Gastrocnemius medialis (tissue), 4 donors: ENCODE results near the gene XYLT1. TPM values are rescaled to one million over a fixed set of nuclear protein-coding genes. Genes with fewer than 3 reads are reported as not detected.

Experiments
- ATAC-seq, 2 donors: fragments of 150-250 bp; one replicate each; pipeline ENCODE4 v1.9.1; 2016
- DNase-seq, 2 donors: peaks; one replicate each; pipeline ENCODE4 v3.0.0-alpha.2; 2019
- H3K27ac ChIP-seq, 4 donors: fragments of 200-600 bp; sonication (generic); 1 replicate in 1 of 4; 2 replicates in 3 of 4; pipeline ENCODE4 v1.5.1; 2016 to 2018; ENCODE audit warnings: mild to moderate bottlenecking in 2 of 4, moderate library complexity in 1 of 4
- H3K27me3 ChIP-seq, 3 donors: fragments of 200-600 bp; sonication (generic) in 2 of 3; 1 replicate in 1 of 3; 2 replicates in 2 of 3; pipeline versions ENCODE4 v1.5.1 to v1.6.0; 2016 to 2019; ENCODE audit warnings: mild to moderate bottlenecking in 1 of 3, moderate library complexity in 1 of 3
- H3K36me3 ChIP-seq, 2 donors: fragments of 200-600 bp; sonication (generic) in 1 of 2; one replicate each; pipeline ENCODE4 v1.5.1; 2017 to 2018
- H3K4me1 ChIP-seq, 2 donors: fragments of 200-600 bp; sonication (generic) in 1 of 2; one replicate each; pipeline ENCODE4 v1.5.1; 2016 to 2017; ENCODE audit warnings: mild to moderate bottlenecking in 2 of 2
- H3K4me3 ChIP-seq, 4 donors: fragments of 200-600 bp; sonication (generic) in 3 of 4; 1 replicate in 1 of 4; 2 replicates in 3 of 4; pipeline ENCODE4 v1.5.1; 2016 to 2019; ENCODE audit warnings: mild to moderate bottlenecking in 2 of 4
- H3K9me3 ChIP-seq, 3 donors: fragments of 200-600 bp; sonication (generic) in 2 of 3; 1 replicate in 1 of 3; 2 replicates in 2 of 3; pipeline ENCODE4 v1.5.1; 2016 to 2019
- POLR2A ChIP-seq, 2 donors: fragments of 450-650 bp; IDR thresholded peaks; one replicate each; pipeline ENCODE4 v1.6.1; 2017; ENCODE audit warnings: antibody characterized with exemption in 2 of 2, mild to moderate bottlenecking in 2 of 2, moderate library complexity in 2 of 2
- in situ Hi-C, 4 donors: fragments of 200-750 bp; cut with MboI; loops; one replicate each; pipeline versions ENCODE4 v1.15.0 to v1.8.0; 2017; ENCODE audit warnings: low sequenced_read_pairs in 4 of 4
- intact Hi-C: fragments of 100-400 bp; cut with DNase I; formaldehyde crosslinking; loops from one replicate; pipeline ENCODE4 v1.15.1; 2023; ENCODE audit warnings: low total_unique reads
- total RNA-seq, 4 donors: library from RNA; depleted of rRNA; stranded (reverse); fragments of >200 nt; gene quantifications; one replicate each; pipeline versions ENCODE4 v1.1.0 to v1.2.3, GENCODE V29; 2016
- TF ChIP-seq, protein P1 (sequence below), 5 experiments: fragments of 450-650 bp in 3 of 5; fragments of 200-600 bp in 2 of 5; sonication (generic) in 2 of 5; IDR thresholded peaks in 4 of 5; conservative IDR thresholded peaks in 1 of 5; 1 replicate in 4 of 5; 2 replicates in 1 of 5; pipeline ENCODE4 v1.5.1; 2016 to 2019; ENCODE audit warnings: antibody characterized with exemption in 5 of 5, mild to moderate bottlenecking in 3 of 5, moderate library complexity in 3 of 5

Gene XYLT1
- total RNA-seq, 4 donors from 2014 or later, result 0.87 to 7.9 (median 1.4) TPM

DNA sequence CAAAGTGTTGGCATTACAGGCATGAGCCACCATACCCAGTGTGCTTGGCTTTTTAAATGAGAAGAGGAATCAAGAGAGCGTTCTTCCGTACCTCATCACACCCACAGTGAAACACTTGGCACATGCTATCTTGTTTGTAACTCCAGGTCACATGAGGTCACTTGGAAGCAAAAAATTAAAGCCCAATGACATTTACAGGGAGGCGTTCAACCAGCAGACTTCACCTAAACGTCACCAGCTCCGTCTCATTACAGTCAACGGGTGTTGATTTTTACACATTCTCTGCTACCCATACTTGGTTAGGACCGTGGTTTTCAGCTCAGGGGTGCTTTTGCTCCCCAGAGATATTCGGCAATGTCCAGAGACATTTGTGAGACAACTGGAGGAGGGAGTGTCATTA is 127.0 kb downstream of the XYLT1 start:
- Histone ChIP-seq H3K4me3 (no peak overlapping the region), H3K27me3 (no peaks in the 10 kb centered on the region), H3K9me3 (no peaks in the 10 kb centered on the region), H3K36me3 (no peaks in the 10 kb centered on the region), H3K4me1 (peaks cover 14 to 16% of the 10 kb centered on the region in 2 donors), H3K27ac (no peak overlapping the region)
- DNase-seq (no peak), ATAC-seq (peak in 1 of 2 donors; percentile 37)
- in situ Hi-C loops (no loop called here), intact Hi-C loops (loop anchor here (5.0 kb wide), 1 partner anchor 76 kb away; no protein-coding TSS in a partner anchor)
- TF ChIP-seq, protein P1, sequence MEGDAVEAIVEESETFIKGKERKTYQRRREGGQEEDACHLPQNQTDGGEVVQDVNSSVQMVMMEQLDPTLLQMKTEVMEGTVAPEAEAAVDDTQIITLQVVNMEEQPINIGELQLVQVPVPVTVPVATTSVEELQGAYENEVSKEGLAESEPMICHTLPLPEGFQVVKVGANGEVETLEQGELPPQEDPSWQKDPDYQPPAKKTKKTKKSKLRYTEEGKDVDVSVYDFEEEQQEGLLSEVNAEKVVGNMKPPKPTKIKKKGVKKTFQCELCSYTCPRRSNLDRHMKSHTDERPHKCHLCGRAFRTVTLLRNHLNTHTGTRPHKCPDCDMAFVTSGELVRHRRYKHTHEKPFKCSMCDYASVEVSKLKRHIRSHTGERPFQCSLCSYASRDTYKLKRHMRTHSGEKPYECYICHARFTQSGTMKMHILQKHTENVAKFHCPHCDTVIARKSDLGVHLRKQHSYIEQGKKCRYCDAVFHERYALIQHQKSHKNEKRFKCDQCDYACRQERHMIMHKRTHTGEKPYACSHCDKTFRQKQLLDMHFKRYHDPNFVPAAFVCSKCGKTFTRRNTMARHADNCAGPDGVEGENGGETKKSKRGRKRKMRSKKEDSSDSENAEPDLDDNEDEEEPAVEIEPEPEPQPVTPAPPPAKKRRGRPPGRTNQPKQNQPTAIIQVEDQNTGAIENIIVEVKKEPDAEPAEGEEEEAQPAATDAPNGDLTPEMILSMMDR (IDR thresholded peaks at IDR 0.05 in 4 of 5, conservative IDR thresholded peaks at IDR 0.05 in 1 of 5), result no peak
- TF ChIP-seq POLR2A (IDR thresholded peaks at IDR 0.05), result no peak

GRCh38 chr16:17343028-17343427 is 127.7 kb downstream of the XYLT1 start:
- Histone ChIP-seq H3K4me3 (no peak overlapping the region), H3K27me3 (no peaks in the 10 kb centered on the region), H3K36me3 (no peaks in the 10 kb centered on the region), H3K9me3 (no peaks in the 10 kb centered on the region), H3K4me1 (peaks cover 14 to 16% of the 10 kb centered on the region in 2 donors), H3K27ac (no peak overlapping the region)
- no peak for DNase-seq
- in situ Hi-C loops, result no loop called here
- no peak for ATAC-seq
- intact Hi-C loops, result loop anchor here (5.0 kb wide), 1 partner anchor 76 kb away; no protein-coding TSS in a partner anchor
- TF ChIP-seq, protein P1 (IDR thresholded peaks at IDR 0.05 in 4 of 5, conservative IDR thresholded peaks at IDR 0.05 in 1 of 5), result no peak
- no peak for TF ChIP-seq POLR2A (IDR thresholded peaks at IDR 0.05)

GRCh38 chr16:17342031-17342430 is 128.7 kb downstream of the XYLT1 start:
- TF ChIP-seq, protein P1 (IDR thresholded peaks at IDR 0.05 in 4 of 5, conservative IDR thresholded peaks at IDR 0.05 in 1 of 5), result no peak
- TF ChIP-seq POLR2A (IDR thresholded peaks at IDR 0.05), result no peak
- intact Hi-C loops, result loop anchor here (5.0 kb wide), 1 partner anchor 75 kb away; no protein-coding TSS in a partner anchor
- H3K27ac ChIP-seq, result no peak overlapping the region
- in situ Hi-C loops, result no loop called here
- no peak for ATAC-seq
- H3K9me3 ChIP-seq, result no peaks in the 10 kb centered on the region
- no peaks in the 10 kb centered on the region for H3K36me3 ChIP-seq
- peaks cover 8 to 16% of the 10 kb centered on the region in 2 donors for H3K4me1 ChIP-seq
- no peak for DNase-seq
- no peaks in the 10 kb centered on the region for H3K27me3 ChIP-seq
- H3K4me3 ChIP-seq, result no peak overlapping the region

GRCh38 chr16:17340804-17341203 is 130.0 kb downstream of the XYLT1 start:
- Histone ChIP-seq H3K9me3 (no peaks in the 10 kb centered on the region), H3K36me3 (no peaks in the 10 kb centered on the region), H3K4me1 (peaks cover 9 to 19% of the 10 kb centered on the region in 2 donors), H3K27ac (no peak overlapping the region), H3K27me3 (no peaks in the 10 kb centered on the region), H3K4me3 (no peak overlapping the region)
- no peak for ATAC-seq
- no peak for TF ChIP-seq POLR2A (IDR thresholded peaks at IDR 0.05)
- TF ChIP-seq, protein P1 (IDR thresholded peaks at IDR 0.05 in 4 of 5, conservative IDR thresholded peaks at IDR 0.05 in 1 of 5), result no peak
- intact Hi-C loops (loop anchor here (5.0 kb wide), 1 partner anchor 74 kb away; no protein-coding TSS in a partner anchor), in situ Hi-C loops (no loop called here)
- no peak for DNase-seq
